Hematopoietic multipotent progenitor cell (in vitro differentiated cells): ENCODE measurements around the gene PRDM4. TPM values are rescaled to one million over a fixed set of nuclear protein-coding genes. Genes with fewer than 3 reads are reported as not detected.
A peak's percentile ranks its signal among the peaks of the same experiment; 100 is the strongest.

Source experiments
- DNase-seq, 3 donors: peaks; one replicate each; pipeline ENCODE4 v3.0.0-alpha.2; 2011 to 2015; ENCODE audit warnings: low read depth in 2 of 3, low spot score in 2 of 3
- total RNA-seq: library from RNA; depleted of rRNA; stranded (reverse); fragments of >200 nt; gene quantifications from one replicate; pipeline ENCODE4 v1.2.3, GENCODE V29; 2012

Gene PRDM4, protein sequence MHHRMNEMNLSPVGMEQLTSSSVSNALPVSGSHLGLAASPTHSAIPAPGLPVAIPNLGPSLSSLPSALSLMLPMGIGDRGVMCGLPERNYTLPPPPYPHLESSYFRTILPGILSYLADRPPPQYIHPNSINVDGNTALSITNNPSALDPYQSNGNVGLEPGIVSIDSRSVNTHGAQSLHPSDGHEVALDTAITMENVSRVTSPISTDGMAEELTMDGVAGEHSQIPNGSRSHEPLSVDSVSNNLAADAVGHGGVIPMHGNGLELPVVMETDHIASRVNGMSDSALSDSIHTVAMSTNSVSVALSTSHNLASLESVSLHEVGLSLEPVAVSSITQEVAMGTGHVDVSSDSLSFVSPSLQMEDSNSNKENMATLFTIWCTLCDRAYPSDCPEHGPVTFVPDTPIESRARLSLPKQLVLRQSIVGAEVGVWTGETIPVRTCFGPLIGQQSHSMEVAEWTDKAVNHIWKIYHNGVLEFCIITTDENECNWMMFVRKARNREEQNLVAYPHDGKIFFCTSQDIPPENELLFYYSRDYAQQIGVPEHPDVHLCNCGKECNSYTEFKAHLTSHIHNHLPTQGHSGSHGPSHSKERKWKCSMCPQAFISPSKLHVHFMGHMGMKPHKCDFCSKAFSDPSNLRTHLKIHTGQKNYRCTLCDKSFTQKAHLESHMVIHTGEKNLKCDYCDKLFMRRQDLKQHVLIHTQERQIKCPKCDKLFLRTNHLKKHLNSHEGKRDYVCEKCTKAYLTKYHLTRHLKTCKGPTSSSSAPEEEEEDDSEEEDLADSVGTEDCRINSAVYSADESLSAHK
- 28.8 TPM for total RNA-seq

GRCh38 chr12:107760809-107761501, at the start of gene PRDM4:
PRDM4 (minus strand) TSS chr12:107761137; CDS start chr12:107760515, 622 bp downstream.
- peak; percentile 85 to 96 (median 95) for DNase-seq

GRCh38 chr12:107807471-107808150, 46.7 kb upstream of the PRDM4 start:
- no peak for DNase-seq

DNA sequence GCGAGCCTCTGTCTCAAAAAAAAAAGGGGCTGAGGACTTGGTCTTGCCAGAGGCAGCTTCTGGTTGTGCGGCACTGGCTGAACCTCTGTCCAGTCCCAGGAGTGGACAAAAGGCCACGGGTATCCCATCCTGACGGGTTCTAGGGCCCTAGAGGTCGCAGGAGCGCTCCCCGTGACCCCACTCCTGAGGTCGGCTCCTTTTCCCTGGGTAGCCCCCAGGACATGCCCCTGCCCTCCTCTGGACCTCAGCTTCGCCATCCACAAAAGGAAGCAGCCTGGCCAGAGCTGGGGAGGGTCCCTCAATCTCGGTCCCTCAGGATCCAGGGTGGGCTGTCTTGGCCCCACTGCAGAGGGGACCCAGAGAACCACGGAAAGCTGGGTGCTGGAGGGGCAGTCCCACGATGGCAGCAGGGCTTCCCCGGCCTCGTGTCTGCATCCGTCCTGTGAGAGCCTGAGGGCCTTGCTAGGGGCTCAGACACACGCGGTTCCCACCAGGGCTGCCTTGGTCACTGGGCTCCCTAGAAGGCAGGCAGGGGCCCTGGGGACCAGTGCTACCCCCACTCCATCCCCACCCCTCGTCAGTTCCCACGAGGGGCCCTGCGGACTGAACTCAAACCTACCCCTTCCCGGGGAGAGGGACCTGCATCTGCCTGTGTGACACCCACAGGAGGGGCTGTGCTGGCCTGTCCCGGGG, 44.7 kb upstream of the PRDM4 start:
- no peak for DNase-seq

- no peak for DNase-seq
Measured at GRCh38 chr12:107803092-107803491, 42.2 kb upstream of the PRDM4 start.

DNA sequence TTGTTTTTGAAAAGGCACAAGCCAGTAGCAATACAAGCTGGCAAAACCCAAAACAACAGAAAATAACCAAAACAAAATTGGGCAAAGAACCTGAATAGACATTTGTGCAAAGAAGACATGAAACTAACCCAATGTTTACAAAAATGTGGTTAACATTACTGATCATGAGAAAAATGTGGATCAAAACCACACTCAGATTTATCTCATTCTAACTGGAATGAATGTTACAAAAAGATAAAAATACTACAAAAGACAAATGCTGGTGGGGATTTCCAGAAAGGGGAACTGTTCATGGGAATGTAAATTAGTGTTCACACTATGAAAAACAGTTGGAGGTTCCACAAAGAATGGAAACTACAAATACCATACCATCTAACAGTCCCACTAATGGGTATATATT, 40.2 kb upstream of the PRDM4 start:
- DNase-seq, result peak in 2 of 3 donors; percentile 28 to 42

DNA sequence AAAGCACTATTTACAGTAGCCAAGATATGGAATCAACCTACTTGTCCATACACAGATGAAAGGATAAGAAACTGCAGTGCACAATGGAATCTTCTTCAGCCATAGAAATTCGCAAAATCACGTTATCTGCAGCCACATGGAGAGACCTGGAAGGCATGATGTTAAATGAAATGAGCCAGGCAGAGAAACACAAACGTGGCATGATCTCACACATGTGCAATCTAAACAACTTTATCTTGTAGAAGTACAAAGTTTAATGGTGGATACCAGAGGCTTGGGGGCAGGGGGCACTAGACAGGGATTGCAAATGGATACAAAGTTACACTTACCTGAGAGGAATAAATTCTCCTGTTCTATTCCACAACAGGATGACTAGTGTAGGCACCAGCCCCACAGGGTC, 37.6 kb upstream of the PRDM4 start:
- DNase-seq, result no peak

DNA sequence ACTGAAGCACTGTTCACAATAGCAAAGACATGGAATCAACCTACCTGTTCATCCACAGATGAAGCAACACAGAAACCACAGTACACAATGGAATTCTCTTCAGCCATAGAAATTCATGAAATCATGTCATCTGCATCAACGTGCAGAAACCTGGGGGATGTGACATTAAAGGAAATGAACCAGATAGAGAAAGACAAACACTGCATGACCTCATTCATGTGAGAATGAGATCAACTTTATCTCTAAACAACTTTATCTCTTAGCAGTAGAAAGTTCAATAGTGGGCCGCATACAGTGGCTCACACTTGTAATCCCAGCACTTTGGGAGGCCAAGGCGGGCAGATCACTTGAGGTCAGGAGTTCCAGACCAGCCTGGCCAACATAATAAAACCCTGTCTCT, 33.5 kb upstream of the PRDM4 start:
- no peak for DNase-seq

- DNase-seq, result no peak
Measured at GRCh38 chr12:107791465-107792089, 30.6 kb upstream of the PRDM4 start.

DNA sequence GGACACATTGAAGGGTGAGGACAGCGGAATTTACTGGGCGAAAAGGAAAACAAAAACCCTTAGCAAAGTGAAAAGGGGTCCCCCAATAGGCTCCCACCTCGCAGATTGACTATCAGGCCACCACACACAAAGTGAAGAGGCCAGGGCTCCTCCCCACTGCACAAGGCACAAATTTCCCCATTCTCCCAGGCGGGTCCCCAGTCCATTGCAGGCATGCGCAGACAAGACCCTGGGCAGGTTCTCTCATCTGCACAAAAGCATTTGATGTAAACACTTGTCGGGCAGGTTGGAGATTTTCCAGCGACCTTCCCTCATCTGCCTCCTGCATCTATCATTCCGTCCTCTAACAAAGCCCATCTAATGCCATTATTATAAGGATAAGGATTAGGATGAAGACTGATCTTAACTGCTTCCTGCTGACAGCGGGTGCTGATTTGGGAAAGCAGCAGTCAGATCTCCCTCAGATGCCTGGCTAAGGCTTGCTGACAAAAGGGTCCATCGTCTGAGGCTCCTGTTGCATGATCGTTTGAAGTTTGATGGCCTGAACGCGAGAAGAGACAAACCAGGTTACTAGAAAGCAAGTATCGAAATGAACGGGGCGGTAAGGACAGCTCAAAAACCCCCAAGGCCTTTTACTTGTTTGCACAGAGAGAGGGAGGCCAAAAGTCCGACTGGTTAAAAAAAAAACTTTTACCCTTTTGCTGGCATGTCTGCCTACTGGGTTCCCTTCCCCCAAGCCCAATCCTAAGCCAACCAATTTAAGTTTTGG, 27.9 kb upstream of the PRDM4 start:
- no peak for DNase-seq

GRCh38 chr12:107788281-107788680, 27.3 kb upstream of the PRDM4 start:
- DNase-seq, result no peak

- peak in 2 of 3 donors; percentile 70 to 84 for DNase-seq
Measured at GRCh38 chr12:107783406-107784376, 22.8 kb upstream of the PRDM4 start.

DNA sequence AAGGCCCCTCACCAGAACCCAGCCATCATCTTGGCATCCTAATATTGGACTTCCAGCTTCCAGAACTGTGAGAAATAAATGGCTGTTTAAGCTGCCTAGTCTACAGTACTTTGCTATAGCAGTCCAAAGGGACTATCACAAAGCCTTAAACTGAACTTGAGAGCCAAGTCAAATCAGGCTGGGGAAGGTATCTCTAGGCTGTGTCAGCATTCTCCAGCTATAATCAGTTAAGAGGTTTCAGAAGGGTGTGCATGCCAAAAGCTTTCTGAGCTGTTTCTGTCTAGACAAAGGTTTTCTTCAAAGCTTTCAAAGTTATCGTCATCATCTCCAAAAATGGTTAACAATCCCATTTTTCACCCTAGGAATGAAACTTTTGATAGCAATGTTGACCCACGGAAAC, 21.1 kb upstream of the PRDM4 start:
- DNase-seq, result no peak

DNA sequence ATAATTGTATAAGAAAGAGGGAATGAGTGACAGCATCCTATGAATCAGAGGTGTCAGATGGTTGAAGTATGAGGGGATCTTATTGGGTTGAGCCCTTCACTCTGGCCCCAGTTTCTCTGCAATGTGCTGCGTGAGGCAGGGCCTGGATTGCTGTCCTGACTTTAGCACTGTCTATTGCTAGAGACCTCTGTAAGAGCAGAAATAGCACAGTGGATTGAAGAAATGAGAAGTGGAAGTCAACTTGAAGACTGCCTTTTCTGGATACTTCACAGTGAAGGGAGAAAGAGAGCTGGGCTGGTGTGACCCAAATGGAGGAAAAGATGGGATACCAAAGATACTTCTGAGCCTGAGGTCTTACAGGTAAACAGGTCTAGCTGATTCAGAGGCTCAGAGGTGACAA, 19.4 kb upstream of the PRDM4 start:
- no peak for DNase-seq

DNA sequence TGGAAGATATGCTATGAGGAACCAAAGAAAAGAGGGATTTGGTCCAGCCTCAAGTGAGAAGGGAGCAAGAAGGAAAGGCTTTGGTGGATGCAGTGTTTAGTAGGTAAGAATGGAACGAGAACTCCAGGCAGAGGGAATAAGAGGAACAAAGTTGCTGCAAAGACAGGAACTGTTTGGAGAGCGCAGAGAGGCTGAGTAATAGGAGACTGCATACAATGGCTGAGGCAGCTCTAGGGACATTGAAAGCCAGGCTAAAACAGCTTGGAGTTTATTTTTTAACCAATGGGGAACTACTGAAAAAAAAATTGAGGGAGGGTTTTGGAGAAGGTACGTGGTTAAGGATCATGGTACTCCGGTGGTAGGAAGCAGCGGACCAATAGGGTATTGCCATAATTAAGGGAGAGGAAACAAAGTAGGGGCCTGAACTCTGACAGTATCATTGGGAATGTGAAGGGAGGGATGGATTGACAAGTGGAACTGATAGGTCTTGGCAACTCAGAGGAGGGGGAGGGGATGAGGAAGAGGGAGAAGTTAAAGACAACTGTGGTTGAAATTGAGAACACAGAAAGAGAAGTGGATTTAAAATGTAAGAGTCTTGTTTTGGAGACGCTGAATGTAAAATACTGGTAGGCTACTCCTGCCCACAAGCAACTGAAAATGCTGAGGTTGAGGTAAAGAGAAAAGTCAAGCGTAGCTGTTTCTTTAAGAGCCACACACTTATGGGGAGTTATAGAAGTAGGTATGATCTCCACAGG, 18.3 kb upstream of the PRDM4 start:
- DNase-seq, result peak in 1 of 3 donors; percentile 41

DNA sequence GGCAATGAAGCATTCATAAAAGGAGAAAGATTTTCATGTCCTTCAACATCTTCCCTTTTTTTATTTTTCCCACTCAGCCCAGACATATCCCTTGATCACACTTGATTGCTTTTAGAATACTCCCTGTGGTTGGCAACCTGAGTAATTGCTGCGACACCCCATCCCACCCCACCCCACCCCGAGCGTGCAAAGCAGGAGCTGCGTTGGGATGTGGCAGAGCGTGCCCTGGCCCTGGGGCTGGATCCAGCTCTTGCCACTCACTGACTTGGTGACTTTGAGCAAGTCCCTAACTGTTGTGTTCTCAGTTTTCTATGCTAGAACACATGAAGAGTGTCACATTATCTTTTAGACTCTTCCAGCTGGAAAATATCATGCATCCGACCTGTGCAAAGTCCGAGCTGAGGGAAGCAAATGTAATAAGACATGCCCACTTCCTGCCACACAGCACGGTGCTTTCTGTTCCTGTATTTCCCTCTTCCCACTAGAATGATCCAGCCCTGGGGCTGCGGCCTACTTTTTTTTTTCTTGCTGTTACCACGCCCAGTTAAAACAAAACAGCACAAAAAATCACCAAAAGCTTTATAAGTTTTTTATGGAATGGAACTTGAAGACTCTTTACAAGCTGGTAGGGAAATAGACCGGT, 17.6 kb upstream of the PRDM4 start:
- DNase-seq, result no peak

GRCh38 chr12:107776171-107776570, 15.2 kb upstream of the PRDM4 start:
- no peak for DNase-seq
